GM23248 (cell line): Measurements from ENCODE around the gene RAN.

ENCODE experiments used
- EZH2 ChIP-seq: fragments of 200-600 bp; sonication (generic); IDR thresholded peaks from 2 replicates; pipeline ENCODE4 v1.6.1; 2018; ENCODE audit warnings: antibody characterized with exemption, mild to moderate bottlenecking; ENCODE audit not compliant: insufficient read depth, poor library complexity, severe bottlenecking
- EZH2phosphoT487 ChIP-seq: fragments of 200-600 bp; sonication (generic); IDR thresholded peaks from 2 replicates; pipeline ENCODE4 v1.6.1; 2018; ENCODE audit warnings: antibody characterized with exemption, moderate library complexity, mild to moderate bottlenecking, low read depth; ENCODE audit not compliant: insufficient read depth

- TF ChIP-seq EZH2, result no peak
- no peak for TF ChIP-seq EZH2phosphoT487
Measured at GRCh38 chr12:130827432-130827831, 44.4 kb upstream of the RAN start.
